SK-MEL-5 (cell line): Measurements from ENCODE around the gene CGN. TPM values are rescaled to one million over a fixed set of nuclear protein-coding genes. Genes with fewer than 3 reads are reported as not detected.
A peak's percentile ranks its signal among the peaks of the same experiment; 100 is the strongest.

Source experiments
- DNase-seq: peaks from one replicate; pipeline ENCODE4 v3.0.0-alpha.2; 2016; ENCODE audit warnings: low read depth, low spot score
- in situ Hi-C: cut with HindIII; loops from 2 replicates; pipeline ENCODE4 v1.10.0; 2016; ENCODE audit warnings: low sequenced_read_pairs, high pct_unique_total_duplicates, low pct_unique_long_range_greater_than_20kb
- polyA plus RNA-seq, 2 experiments: library from polyadenylated mRNA; depleted of rRNA; stranded (reverse); fragments of >200 nt; gene quantifications; 2 replicates each; pipeline ENCODE4 v1.2.3, GENCODE V29; 2015
- total RNA-seq: library from RNA; depleted of rRNA; stranded (reverse); fragments of >200 nt; shearing (Covaris generic); gene quantifications from 2 replicates; pipeline ENCODE4 v1.2.3, GENCODE V29; 2014; rRNA removed

The CGN gene, protein sequence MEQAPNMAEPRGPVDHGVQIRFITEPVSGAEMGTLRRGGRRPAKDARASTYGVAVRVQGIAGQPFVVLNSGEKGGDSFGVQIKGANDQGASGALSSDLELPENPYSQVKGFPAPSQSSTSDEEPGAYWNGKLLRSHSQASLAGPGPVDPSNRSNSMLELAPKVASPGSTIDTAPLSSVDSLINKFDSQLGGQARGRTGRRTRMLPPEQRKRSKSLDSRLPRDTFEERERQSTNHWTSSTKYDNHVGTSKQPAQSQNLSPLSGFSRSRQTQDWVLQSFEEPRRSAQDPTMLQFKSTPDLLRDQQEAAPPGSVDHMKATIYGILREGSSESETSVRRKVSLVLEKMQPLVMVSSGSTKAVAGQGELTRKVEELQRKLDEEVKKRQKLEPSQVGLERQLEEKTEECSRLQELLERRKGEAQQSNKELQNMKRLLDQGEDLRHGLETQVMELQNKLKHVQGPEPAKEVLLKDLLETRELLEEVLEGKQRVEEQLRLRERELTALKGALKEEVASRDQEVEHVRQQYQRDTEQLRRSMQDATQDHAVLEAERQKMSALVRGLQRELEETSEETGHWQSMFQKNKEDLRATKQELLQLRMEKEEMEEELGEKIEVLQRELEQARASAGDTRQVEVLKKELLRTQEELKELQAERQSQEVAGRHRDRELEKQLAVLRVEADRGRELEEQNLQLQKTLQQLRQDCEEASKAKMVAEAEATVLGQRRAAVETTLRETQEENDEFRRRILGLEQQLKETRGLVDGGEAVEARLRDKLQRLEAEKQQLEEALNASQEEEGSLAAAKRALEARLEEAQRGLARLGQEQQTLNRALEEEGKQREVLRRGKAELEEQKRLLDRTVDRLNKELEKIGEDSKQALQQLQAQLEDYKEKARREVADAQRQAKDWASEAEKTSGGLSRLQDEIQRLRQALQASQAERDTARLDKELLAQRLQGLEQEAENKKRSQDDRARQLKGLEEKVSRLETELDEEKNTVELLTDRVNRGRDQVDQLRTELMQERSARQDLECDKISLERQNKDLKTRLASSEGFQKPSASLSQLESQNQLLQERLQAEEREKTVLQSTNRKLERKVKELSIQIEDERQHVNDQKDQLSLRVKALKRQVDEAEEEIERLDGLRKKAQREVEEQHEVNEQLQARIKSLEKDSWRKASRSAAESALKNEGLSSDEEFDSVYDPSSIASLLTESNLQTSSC
- total RNA-seq: 1.9 and 2.7 TPM in 2 replicates
- polyA plus RNA-seq (2015; cell fraction: cytosol; rRNA removed): 2.7 and 4.6 TPM in 2 replicates
- polyA plus RNA-seq (2015; cell fraction: nucleus; rRNA removed): 7.7 and 21.2 TPM in 2 replicates

DNA sequence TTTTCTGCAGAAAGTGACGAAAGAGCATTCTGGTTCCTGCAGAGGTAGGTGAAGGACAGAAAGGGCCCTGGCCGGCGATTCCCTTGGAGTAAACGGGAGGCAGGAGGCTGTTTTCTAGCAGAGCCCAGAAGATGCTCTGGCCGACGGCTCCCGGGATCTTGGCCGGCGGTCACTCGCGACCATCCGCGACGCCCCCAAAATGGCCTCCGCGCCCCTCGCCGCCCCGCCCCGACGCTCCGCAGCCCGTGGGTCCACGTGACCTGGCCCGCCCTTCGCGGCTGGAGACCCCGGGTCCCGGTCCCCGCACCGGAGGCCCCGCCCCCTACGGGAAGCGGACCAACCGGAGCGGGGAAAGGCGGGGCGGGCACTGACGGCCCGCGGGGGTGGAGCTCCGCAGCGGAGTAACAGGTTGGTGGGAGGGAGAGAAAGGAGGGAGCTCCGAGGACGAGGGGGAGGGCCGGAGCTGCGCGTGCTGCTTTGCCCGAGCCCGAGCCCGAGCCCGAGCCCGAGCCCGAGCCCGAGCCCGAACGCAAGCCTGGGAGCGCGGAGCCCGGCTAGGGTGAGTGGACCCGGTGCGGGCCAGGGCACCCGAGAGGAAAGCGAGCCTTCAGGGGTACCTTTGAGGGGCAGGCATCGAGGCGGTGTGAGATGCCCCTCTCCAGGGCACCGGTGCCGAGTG lies at the start of gene CGN:
Gene CGN, plus strand, starts transcription at position 431 of the 679 bp plus-strand sequence. CDS start 7,133 bp downstream, outside the sequence.
- DNase-seq: peak; percentile 91
- in situ Hi-C loops: no loop called here

DNA sequence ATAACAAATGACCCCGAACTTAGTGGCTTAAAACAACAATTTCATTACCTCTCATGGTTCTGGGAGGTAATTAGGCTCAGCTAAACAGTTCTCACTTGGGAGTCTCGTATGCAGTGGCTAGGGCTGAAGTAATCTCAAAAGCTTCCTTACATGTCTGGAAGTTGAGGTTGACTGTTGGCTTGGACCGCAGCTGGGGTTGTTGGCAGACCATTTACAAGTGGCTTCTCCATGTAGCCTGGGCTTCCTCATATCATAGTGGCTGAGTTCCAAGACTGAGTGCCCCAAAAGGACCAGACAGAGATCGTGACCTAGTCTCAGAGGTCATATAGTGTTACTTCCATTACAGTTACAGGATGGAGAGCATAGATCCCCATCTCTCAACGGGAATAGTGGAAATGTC lies 49.5 kb upstream of the CGN start:
- DNase-seq: no peak
- in situ Hi-C loops: no loop called here

DNA sequence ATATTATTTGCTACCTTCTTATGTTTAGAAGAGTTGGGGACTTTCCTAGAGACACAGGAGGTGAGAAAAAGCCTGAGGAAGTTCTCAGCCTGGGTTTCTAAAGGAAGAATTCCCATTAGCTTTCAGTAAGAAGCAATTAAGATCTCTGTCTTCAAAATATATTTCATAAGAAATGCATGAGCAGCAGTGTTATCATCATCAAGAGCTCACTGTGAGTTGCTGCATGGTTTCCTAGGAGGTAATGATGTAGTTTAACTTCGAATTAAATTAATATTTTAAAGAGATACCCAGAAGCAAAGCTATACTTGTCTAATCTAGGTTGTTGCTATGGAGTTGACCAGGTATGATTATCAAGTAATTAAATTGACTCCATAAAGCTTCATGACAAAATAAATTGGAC lies 46.2 kb upstream of the CGN start:
- in situ Hi-C loops: no loop called here
- no peak for DNase-seq

DNA sequence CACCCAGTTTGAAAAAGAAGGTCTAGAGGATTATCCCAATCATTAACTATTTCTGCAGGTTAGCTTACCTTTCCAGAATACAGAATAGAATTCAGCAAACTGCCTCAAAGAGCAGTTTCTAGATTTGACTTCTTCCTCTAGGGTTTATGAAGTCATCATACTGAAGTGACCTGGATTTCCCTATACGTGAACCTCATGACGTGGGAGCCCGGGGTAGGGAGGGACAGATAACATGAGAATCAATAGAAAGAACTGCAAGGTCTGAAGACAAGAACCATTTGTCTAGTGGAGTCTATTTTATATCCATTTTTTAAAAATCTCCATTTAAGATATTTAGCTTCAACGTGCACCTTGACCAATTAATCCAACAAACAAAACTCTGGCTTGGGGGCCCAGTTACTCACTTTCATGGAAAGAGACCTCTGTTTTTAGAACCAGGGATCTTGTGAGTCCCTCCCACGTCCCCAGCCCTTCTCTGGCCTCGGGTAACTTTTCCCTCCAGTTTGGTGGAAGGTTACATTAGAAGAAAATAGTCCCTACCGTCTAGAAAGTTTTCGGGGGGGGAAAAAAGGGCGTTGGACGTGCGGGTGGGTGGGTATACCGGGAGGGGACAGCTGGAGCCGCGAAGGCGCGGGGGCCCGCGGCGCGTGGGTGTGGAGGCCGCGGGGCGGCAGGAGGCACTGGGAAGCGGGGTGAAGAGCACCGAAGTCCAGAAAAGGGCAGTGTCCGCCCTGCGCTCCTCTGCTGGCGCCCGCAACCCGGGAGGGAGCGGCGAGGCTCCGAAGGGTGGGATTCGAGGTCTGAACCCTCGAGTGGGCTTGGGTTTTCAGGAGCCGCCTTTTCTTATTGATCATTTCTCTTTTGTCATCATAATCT lies 38.1 kb upstream of the CGN start:
- peak; percentile 48 for DNase-seq
- in situ Hi-C loops: no loop called here

DNA sequence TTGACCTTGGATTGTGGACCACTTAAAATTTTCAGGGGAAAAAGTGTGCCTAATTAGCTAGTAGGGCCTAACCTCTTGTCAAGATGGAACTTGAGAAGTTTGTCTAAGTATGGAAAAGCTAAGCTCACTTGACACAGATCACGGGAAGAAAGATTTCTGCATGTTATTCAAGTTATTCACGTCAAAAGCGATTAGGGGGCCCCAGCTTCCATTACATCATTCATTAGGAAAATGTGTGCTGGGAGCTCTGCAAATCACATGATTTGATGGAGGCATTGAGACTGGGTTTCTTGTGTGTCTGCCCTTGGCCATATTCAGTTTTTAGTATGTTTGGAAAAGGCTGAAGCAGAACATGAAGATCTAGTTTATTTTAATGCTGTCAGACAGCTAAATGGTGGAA lies 36.4 kb upstream of the CGN start:
- in situ Hi-C loops: no loop called here
- no peak for DNase-seq

DNA sequence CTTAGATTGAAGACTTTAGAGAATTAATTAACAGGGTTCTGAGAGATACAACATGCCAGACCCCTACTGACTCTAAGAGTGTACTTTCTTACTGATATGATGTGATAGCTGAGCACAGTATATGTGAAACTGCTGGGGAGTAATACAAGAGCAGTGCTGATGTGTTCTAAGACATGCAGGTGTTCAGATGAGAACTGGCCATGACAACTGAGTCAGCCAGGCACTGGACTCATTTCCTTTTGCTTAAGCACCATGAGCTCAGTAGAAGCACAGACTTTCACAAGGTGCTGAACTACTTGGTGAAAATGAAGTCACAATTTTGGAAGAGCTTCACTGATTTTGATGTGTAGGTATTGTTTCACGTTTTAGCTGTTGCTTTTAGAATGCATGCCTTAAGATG lies 36.0 kb upstream of the CGN start:
- no peak for DNase-seq
- in situ Hi-C loops: no loop called here

DNA sequence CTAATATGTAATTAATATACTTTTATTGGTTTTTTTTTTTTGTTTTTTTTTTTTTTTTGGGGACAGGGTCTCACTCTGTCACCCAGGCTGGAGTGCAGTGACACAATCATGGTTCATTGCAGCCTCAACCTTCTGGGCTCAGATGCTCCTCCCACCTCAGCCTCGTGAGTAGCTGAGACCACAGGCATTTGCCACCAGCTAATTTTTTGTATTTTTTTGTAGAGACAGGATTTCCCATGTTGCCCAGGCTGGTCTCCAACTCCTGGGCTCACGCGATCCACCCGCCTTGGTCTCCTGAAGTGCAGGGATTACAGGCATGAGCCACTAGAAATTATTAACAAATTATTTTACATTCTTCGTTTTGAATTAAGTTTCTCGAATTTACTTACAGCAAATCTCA lies 35.1 kb upstream of the CGN start:
- in situ Hi-C loops: no loop called here
- peak; percentile 82 for DNase-seq

DNA sequence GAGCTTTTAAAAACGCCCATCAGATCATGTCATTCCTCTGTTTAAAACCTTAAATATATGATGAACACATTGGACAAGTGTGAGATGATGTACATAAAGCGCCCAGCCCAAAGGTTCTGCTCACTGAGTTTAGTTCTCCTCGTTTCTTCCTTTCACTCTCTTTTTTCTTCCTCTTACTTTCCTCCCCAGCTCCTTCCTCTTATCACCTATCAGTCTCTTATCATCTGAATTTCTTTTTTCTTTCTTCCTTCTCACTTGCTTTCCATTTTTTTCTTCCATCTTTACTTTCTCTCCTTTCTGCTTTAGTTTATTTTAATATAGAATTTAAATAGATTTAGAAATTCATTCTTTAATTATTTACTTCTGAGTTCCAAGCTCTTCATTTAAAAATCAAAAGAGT lies 34.1 kb upstream of the CGN start:
- in situ Hi-C loops: no loop called here
- DNase-seq: no peak

DNA sequence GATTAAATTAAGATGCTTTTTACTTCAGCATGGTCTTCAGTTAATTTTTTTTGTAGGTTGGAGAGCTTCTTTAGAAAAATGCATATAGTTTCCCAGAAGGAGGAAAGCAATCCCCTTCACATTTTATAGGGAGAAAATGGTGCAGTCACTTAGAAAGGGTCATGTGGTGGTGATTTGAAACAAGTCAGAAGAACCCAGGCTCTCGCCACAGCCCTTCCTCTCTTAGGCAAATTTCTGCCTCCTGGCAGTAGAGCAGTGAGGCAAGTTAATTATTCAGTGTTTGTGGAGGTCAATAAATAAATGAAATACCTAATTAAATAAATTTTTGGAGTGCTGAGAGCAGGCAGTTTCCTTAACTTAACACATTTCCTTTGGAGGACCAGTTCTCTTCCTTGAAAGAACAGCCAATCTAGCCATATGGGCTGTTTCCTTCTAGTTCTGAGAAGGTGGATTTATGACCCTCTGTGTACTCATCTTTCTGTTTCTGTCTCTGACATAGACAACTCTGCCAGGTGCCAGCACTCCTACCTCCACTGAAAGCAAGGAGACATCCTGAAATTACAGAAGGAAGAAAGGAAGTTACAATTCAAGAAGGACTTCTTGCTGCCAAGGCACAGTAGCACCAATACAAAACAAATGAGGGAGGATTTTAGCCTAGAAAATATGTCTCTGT lies 32.9 kb upstream of the CGN start:
- no peak for DNase-seq
- in situ Hi-C loops: no loop called here

DNA sequence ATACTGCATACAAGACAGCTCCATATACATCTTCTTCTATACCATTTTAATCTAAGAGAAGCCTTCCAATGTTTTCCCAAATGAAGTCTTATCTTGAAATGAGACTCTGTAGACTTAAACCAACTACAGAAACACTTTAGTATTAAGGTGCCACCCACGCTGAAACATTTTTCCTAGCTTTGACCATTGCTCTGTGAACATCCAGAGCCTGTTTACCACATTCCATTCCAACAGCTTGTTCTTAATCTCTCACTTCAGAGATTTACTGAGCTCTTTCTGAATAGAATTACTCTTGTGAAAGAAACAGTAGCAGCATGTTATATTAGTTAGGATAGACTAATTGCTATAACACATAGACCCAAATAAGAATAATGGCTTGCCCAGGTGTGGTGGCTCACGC lies 32.3 kb upstream of the CGN start:
- no peak for DNase-seq
- in situ Hi-C loops: no loop called here

DNA sequence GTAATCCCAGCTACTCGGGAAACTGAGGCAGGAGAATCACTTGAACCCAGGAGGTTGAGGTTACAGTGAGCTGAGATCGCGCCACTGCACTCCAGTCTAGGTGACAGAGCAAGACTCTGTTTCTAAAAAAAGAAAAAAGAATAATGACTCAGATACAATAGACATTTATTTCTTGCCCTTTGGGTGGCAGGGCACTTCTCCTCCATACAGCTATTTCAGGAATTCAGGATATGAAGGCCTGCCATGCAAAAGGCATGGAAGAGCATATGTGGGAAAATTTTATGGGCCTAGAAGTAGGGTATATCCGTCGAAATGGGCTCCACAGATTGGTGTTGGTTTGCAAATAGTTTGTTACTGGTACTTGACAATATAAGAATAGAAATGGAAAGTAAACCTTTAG lies 31.7 kb upstream of the CGN start:
- DNase-seq: no peak

DNA sequence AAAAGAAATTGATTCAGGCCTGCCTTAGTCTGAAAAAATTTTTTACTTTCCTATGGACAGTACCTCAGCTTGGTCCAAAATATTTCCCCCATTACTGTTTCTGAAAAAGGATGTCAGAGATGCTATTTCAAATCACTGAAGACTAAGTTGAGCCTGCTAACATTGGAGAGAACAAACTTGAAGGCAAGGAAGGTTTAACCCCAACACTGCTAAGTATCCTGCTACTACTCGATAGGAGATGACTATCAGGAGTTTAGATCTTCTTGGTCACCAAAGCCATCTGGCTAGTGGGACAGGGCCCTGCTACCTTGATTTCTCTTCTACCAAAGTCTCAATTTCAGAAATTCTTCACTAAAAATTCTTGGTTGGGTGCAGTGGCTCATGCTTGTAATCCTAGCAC lies 29.2 kb upstream of the CGN start:
- DNase-seq: no peak
- in situ Hi-C loops: no loop called here

More for the DNA sequence above, 31.7 kb upstream of the CGN start:
- in situ Hi-C loops: no loop called here

DNA sequence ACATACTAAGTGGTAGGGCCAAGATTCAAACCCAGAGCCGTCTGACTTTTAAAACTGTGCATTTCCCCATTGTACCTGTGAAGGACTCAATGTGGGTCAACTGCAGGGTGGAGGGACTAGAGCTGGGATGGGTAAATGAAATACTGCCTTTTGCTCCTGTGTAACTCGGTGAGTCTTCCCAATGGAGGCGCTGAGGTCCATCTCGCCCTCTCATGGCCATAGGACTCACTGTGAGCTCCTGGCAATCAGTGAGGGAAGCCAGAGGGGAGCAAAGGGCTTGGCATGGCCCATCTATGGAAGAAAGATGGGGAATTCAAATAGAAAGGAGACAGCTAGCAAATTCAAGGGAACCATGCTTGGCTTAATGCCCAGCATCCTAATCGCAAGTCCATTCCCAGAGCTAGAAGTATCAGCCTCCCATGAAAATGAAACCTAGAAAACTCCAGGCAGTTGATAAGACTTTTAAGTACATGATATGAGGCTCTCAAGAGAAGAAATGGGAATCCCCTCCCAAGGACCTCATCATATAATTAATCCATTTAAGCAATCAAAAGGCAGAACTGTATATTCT lies 25.4 kb upstream of the CGN start:
- in situ Hi-C loops: no loop called here
- DNase-seq: peak; percentile 75

DNA sequence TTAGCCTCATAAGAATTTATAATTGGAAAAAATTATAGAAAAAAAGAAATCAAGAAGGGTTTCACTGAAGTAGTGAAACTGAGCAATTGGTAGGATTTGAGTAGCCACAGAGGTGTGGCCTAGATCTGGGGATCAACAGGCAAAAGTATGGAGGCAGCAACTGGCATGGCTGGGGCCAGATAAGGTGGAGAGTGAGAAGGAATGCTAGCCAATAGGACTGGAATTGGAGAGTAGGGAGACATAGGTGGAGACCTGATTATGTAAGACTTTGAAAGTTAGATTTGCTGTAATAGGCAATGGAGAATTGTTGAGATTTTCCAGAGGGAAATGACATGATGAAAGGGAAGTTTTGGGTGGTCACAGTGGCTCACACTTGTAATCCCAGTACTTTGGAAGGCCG lies 24.6 kb upstream of the CGN start:
- in situ Hi-C loops: no loop called here
- DNase-seq: no peak

DNA sequence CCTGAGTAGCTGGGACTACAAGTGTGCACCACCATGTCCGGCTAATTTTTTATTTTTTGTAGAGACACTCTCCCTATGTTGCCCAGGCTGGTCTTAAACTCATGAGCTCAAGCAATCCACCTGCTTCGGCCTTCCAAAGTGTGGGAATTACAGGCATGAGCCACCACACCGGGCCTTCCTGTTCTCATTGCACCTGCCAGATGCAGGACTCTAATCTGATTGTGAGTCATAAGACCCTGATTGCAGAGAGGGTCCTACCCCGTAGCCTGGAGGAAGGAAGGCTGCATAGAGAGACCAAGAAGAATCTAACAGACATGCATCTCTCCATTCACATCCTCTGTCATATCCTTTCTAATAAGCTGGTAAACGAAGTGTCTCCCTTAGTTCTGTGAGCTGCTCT lies 19.5 kb upstream of the CGN start:
- in situ Hi-C loops: no loop called here
- no peak for DNase-seq

DNA sequence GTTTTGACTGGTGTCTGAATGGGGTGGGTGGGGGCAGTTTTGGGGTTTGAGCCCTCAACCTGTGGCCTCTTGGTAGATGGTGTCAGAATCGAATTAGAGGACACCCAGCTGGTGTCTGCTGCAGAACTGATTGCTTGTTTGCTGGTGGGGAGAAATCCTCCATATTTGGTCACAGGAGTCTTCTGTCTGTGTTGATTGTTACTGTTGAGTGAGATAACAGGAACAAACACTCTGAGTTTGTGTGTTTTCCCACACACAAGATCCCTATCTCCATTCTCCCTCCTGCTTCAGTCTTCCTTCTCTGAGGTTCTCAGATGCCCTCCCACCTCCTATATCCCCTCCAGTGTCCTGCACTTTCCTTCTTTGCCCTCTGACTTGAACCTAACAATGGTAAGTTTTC lies 19.1 kb upstream of the CGN start:
- no peak for DNase-seq
- in situ Hi-C loops: no loop called here
